ENCODE results near the gene ZNRF1.
"Not testable (repeated sequence)": the region's sequence is repeated elsewhere in the genome, so short reads cannot be mapped to it uniquely, and the experiment has no call there.

ZNRF1 gene

GRCh38 chr16:75114946-75115825 lies 116.4 kb downstream of the ZNRF1 start:
- no peak for DNase-seq (ENCODE audit: low spot score)

DNA sequence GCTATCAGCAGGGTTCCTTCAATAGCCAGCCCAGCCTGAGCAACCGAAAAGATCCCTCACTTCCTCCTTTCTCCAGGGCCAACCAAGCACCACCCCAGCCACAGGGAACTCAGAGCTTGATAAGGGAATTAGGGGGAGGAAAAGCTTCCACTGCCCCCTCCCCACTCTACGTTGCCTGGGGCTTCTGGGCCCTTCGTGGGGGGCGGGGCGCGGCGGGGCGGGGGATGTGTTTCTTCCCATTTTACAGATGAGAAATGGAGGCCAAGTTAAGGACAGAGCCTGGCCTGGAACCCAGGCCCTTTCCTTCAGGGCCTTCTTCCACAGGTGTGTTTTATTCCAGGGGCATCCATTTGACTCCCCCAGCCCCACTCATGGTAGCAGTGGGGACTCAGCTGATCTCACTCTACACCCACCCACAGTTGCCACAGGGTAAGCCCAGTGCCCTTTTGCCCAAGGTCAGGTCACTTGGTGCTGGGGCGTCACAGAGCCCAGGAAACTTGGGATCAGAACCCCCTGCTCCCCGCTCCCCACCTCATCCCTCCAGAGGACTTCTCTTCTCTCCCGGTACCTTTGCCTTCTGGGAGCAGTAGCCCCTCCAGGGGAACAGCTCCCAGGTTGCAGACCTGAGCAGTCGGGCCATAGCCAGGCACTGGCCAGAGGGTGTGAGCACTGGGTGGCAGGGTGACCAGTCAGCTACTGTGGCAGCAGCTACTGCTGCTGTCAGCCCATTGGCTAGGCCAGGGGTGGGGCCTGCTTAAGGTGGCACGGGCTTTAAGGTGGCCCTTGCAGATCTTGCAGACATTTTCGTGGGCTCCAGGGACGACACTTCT lies 117.5 kb downstream of the ZNRF1 start, which contains the start of gene LDHD:
TSS of gene LDHD (minus strand) at position 700 of the 830 bp plus-strand sequence. CDS start at position 640, 60 bp downstream.
- no peak for DNase-seq (ENCODE audit: low spot score)

DNA sequence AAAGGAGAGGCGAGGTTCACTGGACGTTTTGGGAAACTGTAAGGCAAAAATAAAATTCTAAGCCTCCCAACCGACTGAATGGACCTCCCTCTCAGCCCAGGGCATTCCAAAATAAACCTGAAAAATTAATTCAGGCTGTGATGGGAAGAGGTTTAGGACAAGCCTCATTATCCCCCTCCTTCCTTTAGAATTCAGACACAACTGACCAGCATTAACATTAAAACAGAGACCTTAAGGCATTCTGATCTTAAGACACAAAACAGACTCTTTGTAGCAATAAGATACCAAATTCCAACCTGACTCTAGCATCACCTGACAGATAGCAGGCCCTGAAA lies 118.1 kb downstream of the ZNRF1 start:
- no peak for DNase-seq (ENCODE audit: low spot score)

GRCh38 chr16:75118943-75119539 lies 120.2 kb downstream of the ZNRF1 start:
- no peak for DNase-seq (ENCODE audit: low spot score)

DNA sequence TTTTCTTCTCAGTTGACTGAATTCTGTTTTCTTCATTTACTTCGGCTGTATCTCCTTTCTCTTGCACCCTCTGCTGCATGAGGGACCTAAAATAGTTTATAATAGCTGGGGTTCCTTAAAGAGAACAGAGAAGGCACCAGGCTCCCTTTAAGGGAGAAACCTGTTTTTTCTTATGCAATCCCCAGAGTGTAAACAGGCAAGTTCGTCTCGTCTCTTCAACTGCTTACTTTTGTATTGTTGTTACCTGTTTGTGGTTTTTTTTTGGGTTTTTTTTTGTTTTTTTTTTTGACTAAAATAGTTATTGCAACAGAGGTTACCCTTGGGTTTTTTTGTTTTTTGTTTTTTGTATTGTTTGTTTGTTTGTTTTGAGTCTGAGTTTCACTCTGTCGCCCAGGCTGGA lies 121.4 kb downstream of the ZNRF1 start:
- no peak for DNase-seq (ENCODE audit: low spot score)

GRCh38 chr16:75121949-75122568 lies 123.2 kb downstream of the ZNRF1 start:
- DNase-seq (ENCODE audit: low spot score) = no peak

DNA sequence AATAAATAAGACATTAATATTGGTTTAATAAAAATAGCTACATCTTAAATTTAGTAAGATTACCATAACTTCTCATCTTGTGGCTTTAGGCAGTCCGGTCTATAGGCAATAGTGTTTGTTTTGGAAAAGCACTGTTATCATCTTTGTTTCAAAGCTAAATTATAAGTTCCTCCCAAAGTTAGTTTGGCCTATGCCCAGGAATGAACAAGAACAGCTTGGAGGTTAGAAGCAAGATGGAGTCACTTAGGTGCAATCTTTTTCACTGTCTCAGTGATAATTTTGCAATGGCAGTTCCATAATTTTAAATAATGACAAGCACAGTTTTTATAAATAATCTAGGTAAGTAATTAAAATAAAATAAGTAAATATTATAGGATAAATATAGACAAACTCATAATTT lies 123.8 kb downstream of the ZNRF1 start:
- no peak for DNase-seq (ENCODE audit: low spot score)

- no peak for DNase-seq (ENCODE audit: low spot score)
Observed at GRCh38 chr16:75127713-75128415, 129.0 kb downstream of the ZNRF1 start.

DNA sequence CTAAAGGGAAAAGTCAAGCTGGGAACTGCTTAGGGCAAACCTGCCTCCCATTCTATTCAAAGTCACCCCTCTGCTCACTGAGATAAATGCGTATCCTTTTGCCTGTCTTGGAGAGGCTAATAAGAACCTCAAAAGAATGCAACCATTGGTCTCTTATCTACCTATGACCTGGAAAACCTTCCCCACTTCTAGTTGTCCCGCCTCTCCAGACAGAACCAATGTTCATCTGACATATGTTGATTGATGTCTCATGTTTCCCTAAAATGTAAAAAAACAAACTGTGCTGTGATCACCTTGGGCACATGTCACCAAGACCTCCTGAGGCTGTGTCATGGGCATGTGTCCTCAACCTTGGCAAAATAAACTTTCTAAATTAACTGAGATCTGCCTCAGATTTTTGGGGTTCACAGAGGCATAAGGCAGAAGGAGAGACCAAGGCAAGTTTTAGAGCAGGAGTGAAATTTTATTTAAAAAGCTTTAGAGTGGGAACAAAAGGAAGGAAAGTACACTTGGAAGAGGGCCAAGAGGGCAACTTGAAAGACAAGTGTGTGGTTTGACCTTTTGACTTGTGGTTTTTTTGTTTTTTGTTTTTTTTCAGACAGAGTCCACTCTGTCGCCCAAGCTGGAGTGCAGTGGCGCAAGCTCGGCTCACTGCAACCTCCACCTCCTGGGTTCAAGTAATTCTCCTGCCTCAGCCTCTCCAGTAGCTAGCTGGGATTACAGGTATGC lies 130.8 kb downstream of the ZNRF1 start:
- not testable (repeated sequence) for DNase-seq (ENCODE audit: low spot score)

- DNase-seq (ENCODE audit: low spot score) = no peak
Observed at GRCh38 chr16:75130150-75130771, 131.4 kb downstream of the ZNRF1 start.

DNA sequence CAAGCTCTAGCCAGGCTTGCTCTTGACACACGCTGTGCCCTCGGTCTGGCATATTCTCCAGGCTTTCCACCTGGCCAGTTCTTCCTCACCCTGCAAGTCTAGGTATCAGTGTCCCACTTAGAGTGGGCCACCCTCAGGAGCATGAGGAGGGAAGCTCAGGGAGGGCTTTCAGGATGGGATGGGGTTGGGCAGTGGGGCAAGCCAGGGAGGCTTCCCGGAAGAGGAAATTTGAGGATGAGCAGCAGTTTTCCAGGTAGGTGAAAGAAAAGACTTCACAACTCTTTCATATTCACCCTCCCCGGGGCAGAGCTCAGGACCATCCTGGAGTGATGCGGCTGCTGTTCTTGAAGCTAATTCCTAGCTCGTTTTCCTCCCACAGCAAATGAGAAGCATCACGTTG lies 132.3 kb downstream of the ZNRF1 start:
- no peak for DNase-seq (ENCODE audit: low spot score)

GRCh38 chr16:75138233-75138632 lies 139.4 kb downstream of the ZNRF1 start:
- DNase-seq (ENCODE audit: low spot score) = no peak

DNA sequence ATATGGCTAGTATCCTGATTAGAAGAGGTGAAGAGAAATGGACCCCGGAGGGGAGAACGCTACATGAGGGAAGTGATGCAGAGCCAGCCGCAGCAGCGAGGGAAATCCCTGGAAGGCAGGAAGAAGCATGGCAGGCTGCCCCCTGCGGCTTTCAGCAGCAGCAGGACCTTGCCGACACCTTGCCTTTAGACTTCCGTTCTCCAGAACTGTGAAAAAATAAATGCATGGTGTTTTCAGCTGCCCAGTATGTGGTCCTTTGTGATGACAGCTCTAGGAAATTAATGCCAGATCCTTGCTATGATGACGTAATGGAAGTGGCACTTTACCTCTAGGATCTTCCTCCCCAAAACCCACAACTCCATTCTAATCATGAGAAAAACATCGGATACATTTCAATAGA lies 139.8 kb downstream of the ZNRF1 start:
- no peak for DNase-seq (ENCODE audit: low spot score)

DNA sequence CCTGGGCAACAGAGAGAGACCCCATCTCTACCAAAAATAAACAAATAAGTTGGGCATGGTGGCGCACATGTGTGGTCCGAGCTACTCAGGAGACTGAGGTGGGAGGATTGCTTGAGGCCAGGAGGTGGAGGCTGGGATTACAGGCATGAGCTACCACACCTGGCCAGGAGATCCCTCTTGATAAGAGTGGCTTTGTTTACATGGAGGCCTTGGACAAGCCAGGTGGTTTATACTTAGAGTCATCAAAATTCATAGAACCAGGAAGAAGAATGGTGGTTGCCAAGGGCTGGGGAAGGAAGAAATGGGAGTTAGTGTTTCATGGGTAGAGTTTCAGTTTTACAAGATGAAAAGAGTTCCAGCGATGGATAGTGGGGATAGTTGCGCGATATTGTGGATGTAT lies 140.7 kb downstream of the ZNRF1 start:
- no peak for DNase-seq (ENCODE audit: low spot score)

DNA sequence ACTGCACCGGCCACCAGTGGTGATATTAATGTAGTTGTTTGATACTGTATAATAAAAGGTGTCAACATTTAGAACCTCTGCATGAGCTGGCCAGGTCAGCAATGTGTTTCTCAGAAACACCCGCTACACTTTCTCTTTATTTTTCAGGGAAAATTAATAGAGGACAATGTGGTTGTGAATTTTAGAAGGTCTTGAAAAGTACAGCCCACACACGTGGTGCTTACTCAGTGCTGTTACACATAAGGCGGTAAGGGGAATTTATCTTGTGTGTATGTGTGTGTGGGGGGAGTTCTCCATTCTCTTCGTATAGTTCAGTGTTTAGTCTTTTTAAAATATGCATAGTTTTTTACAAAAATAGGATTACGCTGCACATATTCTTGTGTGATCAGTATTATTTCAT lies 145.1 kb downstream of the ZNRF1 start:
- DNase-seq (ENCODE audit: low spot score) = no peak

GRCh38 chr16:75147968-75148310 lies 149.1 kb downstream of the ZNRF1 start:
- DNase-seq (ENCODE audit: low spot score) = no peak

- peak; percentile 85 for DNase-seq (ENCODE audit: low spot score)
Observed at GRCh38 chr16:75148311-75149195, 149.7 kb downstream of the ZNRF1 start, which contains the start of gene ZFP1. ZFP1 (plus strand) TSS chr16:75148524; CDS start chr16:75152952, 4,428 bp downstream.

- DNase-seq (ENCODE audit: low spot score) = no peak
Observed at GRCh38 chr16:75151798-75152197, 153.0 kb downstream of the ZNRF1 start.

GRCh38 chr16:75152635-75153034 lies 153.8 kb downstream of the ZNRF1 start:
- DNase-seq (ENCODE audit: low spot score) = no peak

All from kidney capillary endothelial cell (primary cell).